ENCODE data around the gene CD37.

DNA sequence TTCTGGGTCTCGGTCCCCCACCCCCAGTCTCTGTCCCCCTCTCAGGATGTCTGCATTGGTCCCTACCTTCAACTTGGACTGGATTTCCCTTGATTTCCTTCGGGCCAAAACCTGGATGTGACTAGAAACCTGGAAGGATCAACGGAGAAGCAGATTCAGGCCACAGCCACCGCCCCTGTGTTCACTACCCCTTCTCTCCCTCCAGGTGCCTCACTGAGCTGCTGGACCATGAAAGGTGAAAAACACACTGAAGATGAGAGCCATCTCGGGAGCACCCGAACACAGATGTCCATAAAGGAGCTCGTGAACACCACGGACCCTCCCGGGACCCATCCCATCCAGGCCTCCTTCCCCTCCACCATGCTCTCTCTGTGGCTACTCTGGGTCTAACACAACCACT lies 22.0 kb downstream of the CD37 start:
- TF ChIP-seq, protein P1, sequence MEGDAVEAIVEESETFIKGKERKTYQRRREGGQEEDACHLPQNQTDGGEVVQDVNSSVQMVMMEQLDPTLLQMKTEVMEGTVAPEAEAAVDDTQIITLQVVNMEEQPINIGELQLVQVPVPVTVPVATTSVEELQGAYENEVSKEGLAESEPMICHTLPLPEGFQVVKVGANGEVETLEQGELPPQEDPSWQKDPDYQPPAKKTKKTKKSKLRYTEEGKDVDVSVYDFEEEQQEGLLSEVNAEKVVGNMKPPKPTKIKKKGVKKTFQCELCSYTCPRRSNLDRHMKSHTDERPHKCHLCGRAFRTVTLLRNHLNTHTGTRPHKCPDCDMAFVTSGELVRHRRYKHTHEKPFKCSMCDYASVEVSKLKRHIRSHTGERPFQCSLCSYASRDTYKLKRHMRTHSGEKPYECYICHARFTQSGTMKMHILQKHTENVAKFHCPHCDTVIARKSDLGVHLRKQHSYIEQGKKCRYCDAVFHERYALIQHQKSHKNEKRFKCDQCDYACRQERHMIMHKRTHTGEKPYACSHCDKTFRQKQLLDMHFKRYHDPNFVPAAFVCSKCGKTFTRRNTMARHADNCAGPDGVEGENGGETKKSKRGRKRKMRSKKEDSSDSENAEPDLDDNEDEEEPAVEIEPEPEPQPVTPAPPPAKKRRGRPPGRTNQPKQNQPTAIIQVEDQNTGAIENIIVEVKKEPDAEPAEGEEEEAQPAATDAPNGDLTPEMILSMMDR (IDR thresholded peaks at IDR 0.05) = no peak
- no peak for TF ChIP-seq POLR2A (IDR thresholded peaks at IDR 0.05)
- no peak for TF ChIP-seq POLR2AphosphoS5 (IDR thresholded peaks at IDR 0.05)

Data from breast epithelium (tissue), 3 donors.